GM23338 (cell line): ENCODE measurements around the gene C1QA. TPM values are rescaled to one million over a fixed set of nuclear protein-coding genes. Genes with fewer than 3 reads are reported as not detected.

Experiments used
- ATAC-seq: fragments of 200-7000 bp; cut with Tn5 transposase; 3 replicates; pipeline ENCODE4 v1.9.1; 2020
- DNase-seq: peaks from one replicate; pipeline ENCODE4 v3.0.0-alpha.2; 2015; ENCODE audit warnings: low spot score
- H2AFZ ChIP-seq: fragments of 200-600 bp; sonication (generic); 2 replicates; pipeline ENCODE4 v1.8.0; 2016; ENCODE audit warnings: antibody characterized with exemption, mild to moderate bottlenecking, moderate library complexity
- H3F3A ChIP-seq: fragments of 200-600 bp; sonication (generic); replicated peaks from 2 replicates; pipeline ENCODE4 v1.8.0; 2017; ENCODE audit warnings: antibody characterized with exemption, mixed run types, low read depth
- H3K27ac ChIP-seq: fragments of 200-600 bp; sonication (generic); 2 replicates; pipeline ENCODE4 v1.6.1; 2016; ENCODE audit warnings: low read depth
- H3K27me3 ChIP-seq: fragments of 200-600 bp; sonication (generic); 2 replicates; pipeline ENCODE4 v1.8.0; 2016; ENCODE audit warnings: mild to moderate bottlenecking, mixed run types, moderate library complexity; ENCODE audit not compliant: insufficient read depth
- H3K36me3 ChIP-seq: fragments of 200-600 bp; sonication (generic); 2 replicates; pipeline ENCODE4 v1.8.0; 2016; ENCODE audit warnings: mild to moderate bottlenecking; ENCODE audit not compliant: insufficient read depth
- H3K4me1 ChIP-seq: fragments of 200-600 bp; sonication (generic); 2 replicates; pipeline ENCODE4 v1.8.0; 2016; ENCODE audit warnings: mild to moderate bottlenecking, moderate library complexity; ENCODE audit not compliant: insufficient read depth
- H3K4me2 ChIP-seq: fragments of 200-600 bp; sonication (generic); 2 replicates; pipeline ENCODE4 v1.7.1; 2017; ENCODE audit warnings: mixed run types
- H3K4me3 ChIP-seq: fragments of 200-600 bp; sonication (generic); 2 replicates; pipeline ENCODE4 v1.6.1; 2016; ENCODE audit warnings: mixed run types
- H3K79me2 ChIP-seq: fragments of 200-600 bp; sonication (generic); replicated peaks from 2 replicates; pipeline ENCODE4 v1.8.0; 2017; ENCODE audit warnings: mild to moderate bottlenecking; ENCODE audit not compliant: insufficient read depth
- H3K9me2 ChIP-seq: fragments of 200-600 bp; sonication (generic); 2 replicates; pipeline ENCODE4 v1.8.0; 2017; ENCODE audit not compliant: insufficient read depth
- H4K20me1 ChIP-seq: fragments of 200-600 bp; sonication (generic); replicated peaks from 2 replicates; pipeline ENCODE4 v1.8.0; 2017; ENCODE audit warnings: mild to moderate bottlenecking; ENCODE audit not compliant: insufficient read depth
- H3K27ac Mint-ChIP-seq: 2 replicates; pipeline ENCODE4 v1.8.0; 2020; ENCODE audit warnings: inconsistent platforms, mild to moderate bottlenecking, moderate library complexity, mixed read lengths
- H3K27me3 Mint-ChIP-seq: 3 replicates; pipeline ENCODE4 v1.8.0; 2022; ENCODE audit warnings: low read depth, mild to moderate bottlenecking, moderate library complexity, mixed read lengths, inconsistent platforms; ENCODE audit not compliant: insufficient read depth, poor library complexity
- H3K36me3 Mint-ChIP-seq: 3 replicates; pipeline ENCODE4 v1.8.0; 2021; ENCODE audit warnings: low read depth, mild to moderate bottlenecking, inconsistent platforms, moderate library complexity, mixed read lengths
- H3K4me1 Mint-ChIP-seq: 3 replicates; pipeline ENCODE4 v1.8.0; 2020; ENCODE audit warnings: mild to moderate bottlenecking, inconsistent platforms, mixed read lengths
- H3K4me3 Mint-ChIP-seq: 3 replicates; pipeline ENCODE4 v1.8.0; 2021; ENCODE audit warnings: moderate library complexity, mild to moderate bottlenecking, inconsistent platforms, mixed read lengths
- H3K9me3 Mint-ChIP-seq: 3 replicates; pipeline ENCODE4 v1.8.0; 2020; ENCODE audit warnings: moderate library complexity, mild to moderate bottlenecking, inconsistent platforms, mixed read lengths
- CREB1 ChIP-seq: fragments of 250-450 bp; sonication (Bioruptor Pico); IDR thresholded peaks from 2 replicates; pipeline ENCODE4 v1.5.0; 2020; ENCODE audit warnings: low read depth, mild to moderate bottlenecking, moderate library complexity
- EZH2 ChIP-seq: fragments of 200-600 bp; sonication (generic); IDR thresholded peaks from one replicate; pipeline ENCODE4 v1.8.0; 2017; ENCODE audit warnings: antibody characterized with exemption, mild to moderate bottlenecking, low read depth; ENCODE audit not compliant: unreplicated experiment
- EZH2phosphoT487 ChIP-seq: fragments of 200-600 bp; sonication (generic); IDR thresholded peaks from one replicate; pipeline ENCODE4 v1.8.1; 2018; ENCODE audit warnings: antibody characterized with exemption; ENCODE audit not compliant: unreplicated experiment
- JUNB ChIP-seq: IDR thresholded peaks from one replicate; pipeline ENCODE4 v1.6.1; 2016; ENCODE audit warnings: antibody characterized with exemption; ENCODE audit not compliant: unreplicated experiment
- NANOG ChIP-seq: IDR thresholded peaks from 2 replicates; pipeline ENCODE4 v1.6.1; 2016; ENCODE audit warnings: antibody characterized with exemption, borderline replicate concordance
- STAT1 ChIP-seq: IDR thresholded peaks from one replicate; pipeline ENCODE4 v1.6.1; 2016; ENCODE audit warnings: antibody characterized with exemption; ENCODE audit not compliant: unreplicated experiment
- ZNF114 ChIP-seq: fragments of 250-450 bp; sonication (Bioruptor Pico); IDR thresholded peaks from 2 replicates; pipeline ENCODE4 v1.5.0; 2020; ENCODE audit warnings: mild to moderate bottlenecking, moderate library complexity
- ZNF331 ChIP-seq: fragments of 250-450 bp; sonication (Bioruptor Pico); IDR thresholded peaks from 2 replicates; pipeline ENCODE4 v1.5.0; 2020; ENCODE audit warnings: low read depth, mild to moderate bottlenecking, moderate library complexity
- polyA plus RNA-seq: library from polyadenylated mRNA; unstranded; fragments of >200 nt; fragmentation: Nextera tagmentation; extraction: Ambion mirVana; gene quantifications from 2 replicates; pipeline ENCODE4 v1.2.1, GENCODE V29; 2016
- total RNA-seq: library from RNA; depleted of rRNA; stranded (reverse); fragments of >200 nt; shearing (Covaris generic); gene quantifications from 2 replicates; pipeline ENCODE4 v1.2.3, GENCODE V29; 2014
- TF ChIP-seq, protein P1 (sequence below): IDR thresholded peaks from one replicate; pipeline ENCODE4 v1.6.1; 2018; ENCODE audit warnings: antibody characterized with exemption; ENCODE audit not compliant: unreplicated experiment
- TF ChIP-seq, protein P2 (sequence below), 2 experiments: fragments of 200-600 bp in 1 of 2; sonication (generic) in 1 of 2; conservative IDR thresholded peaks; 2 replicates each; pipeline versions ENCODE4 v1.5.1 to v1.6.1; 2016 to 2017; ENCODE audit warnings: antibody characterized with exemption in 2 of 2, low read depth in 2 of 2, mild to moderate bottlenecking in 2 of 2, moderate library complexity in 1 of 2
- TF ChIP-seq, protein P3 (sequence below): IDR thresholded peaks from 2 replicates; pipeline ENCODE4 v1.6.1; 2016; ENCODE audit warnings: antibody characterized with exemption

The C1QA gene
- total and polyA plus RNA-seq, 2 experiments from 2014 or later: not detected

DNA sequence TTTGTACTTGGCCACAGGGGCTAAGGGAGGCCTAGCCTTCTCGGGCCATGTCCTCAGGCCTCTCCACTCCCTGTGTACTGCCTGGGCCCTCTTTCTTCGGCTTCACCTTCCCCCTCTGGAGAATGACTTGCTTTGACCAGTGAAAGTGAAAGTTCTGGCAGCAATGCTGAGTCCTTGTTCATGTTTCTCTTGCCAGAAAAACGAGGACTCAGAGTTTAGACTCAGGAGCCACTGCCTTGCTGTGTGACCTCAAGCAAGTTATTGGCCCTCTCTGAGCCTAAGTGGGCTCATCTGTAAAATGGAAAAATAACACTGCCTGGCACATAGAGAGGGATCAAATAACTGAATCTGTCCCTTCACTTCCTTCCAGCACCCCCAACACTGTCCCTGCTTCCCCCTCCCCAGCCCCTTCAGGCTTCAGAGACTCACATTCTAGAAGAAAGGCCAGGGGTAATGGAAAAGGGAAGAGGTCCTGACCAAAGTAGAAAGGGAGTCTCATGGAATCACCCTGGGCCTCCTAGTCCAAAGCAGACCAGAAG, 1.5 kb downstream of the C1QA start (continued):
- TF ChIP-seq, protein P1, sequence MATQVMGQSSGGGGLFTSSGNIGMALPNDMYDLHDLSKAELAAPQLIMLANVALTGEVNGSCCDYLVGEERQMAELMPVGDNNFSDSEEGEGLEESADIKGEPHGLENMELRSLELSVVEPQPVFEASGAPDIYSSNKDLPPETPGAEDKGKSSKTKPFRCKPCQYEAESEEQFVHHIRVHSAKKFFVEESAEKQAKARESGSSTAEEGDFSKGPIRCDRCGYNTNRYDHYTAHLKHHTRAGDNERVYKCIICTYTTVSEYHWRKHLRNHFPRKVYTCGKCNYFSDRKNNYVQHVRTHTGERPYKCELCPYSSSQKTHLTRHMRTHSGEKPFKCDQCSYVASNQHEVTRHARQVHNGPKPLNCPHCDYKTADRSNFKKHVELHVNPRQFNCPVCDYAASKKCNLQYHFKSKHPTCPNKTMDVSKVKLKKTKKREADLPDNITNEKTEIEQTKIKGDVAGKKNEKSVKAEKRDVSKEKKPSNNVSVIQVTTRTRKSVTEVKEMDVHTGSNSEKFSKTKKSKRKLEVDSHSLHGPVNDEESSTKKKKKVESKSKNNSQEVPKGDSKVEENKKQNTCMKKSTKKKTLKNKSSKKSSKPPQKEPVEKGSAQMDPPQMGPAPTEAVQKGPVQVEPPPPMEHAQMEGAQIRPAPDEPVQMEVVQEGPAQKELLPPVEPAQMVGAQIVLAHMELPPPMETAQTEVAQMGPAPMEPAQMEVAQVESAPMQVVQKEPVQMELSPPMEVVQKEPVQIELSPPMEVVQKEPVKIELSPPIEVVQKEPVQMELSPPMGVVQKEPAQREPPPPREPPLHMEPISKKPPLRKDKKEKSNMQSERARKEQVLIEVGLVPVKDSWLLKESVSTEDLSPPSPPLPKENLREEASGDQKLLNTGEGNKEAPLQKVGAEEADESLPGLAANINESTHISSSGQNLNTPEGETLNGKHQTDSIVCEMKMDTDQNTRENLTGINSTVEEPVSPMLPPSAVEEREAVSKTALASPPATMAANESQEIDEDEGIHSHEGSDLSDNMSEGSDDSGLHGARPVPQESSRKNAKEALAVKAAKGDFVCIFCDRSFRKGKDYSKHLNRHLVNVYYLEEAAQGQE: no peak
- TF ChIP-seq STAT1: no peak
- no peak for TF ChIP-seq CREB1
- TF ChIP-seq ZNF114 (CRISPR knock-in tag): no peak
- TF ChIP-seq NANOG: no peak
- TF ChIP-seq, protein P2, sequence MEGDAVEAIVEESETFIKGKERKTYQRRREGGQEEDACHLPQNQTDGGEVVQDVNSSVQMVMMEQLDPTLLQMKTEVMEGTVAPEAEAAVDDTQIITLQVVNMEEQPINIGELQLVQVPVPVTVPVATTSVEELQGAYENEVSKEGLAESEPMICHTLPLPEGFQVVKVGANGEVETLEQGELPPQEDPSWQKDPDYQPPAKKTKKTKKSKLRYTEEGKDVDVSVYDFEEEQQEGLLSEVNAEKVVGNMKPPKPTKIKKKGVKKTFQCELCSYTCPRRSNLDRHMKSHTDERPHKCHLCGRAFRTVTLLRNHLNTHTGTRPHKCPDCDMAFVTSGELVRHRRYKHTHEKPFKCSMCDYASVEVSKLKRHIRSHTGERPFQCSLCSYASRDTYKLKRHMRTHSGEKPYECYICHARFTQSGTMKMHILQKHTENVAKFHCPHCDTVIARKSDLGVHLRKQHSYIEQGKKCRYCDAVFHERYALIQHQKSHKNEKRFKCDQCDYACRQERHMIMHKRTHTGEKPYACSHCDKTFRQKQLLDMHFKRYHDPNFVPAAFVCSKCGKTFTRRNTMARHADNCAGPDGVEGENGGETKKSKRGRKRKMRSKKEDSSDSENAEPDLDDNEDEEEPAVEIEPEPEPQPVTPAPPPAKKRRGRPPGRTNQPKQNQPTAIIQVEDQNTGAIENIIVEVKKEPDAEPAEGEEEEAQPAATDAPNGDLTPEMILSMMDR (conservative IDR thresholded peaks at IDR 0.05; ENCODE audit: low read depth in 2 of 2): no peak
- TF ChIP-seq, protein P3, sequence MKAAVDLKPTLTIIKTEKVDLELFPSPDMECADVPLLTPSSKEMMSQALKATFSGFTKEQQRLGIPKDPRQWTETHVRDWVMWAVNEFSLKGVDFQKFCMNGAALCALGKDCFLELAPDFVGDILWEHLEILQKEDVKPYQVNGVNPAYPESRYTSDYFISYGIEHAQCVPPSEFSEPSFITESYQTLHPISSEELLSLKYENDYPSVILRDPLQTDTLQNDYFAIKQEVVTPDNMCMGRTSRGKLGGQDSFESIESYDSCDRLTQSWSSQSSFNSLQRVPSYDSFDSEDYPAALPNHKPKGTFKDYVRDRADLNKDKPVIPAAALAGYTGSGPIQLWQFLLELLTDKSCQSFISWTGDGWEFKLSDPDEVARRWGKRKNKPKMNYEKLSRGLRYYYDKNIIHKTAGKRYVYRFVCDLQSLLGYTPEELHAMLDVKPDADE: no peak
- no peak for TF ChIP-seq EZH2
- TF ChIP-seq EZH2phosphoT487: no peak

DNA sequence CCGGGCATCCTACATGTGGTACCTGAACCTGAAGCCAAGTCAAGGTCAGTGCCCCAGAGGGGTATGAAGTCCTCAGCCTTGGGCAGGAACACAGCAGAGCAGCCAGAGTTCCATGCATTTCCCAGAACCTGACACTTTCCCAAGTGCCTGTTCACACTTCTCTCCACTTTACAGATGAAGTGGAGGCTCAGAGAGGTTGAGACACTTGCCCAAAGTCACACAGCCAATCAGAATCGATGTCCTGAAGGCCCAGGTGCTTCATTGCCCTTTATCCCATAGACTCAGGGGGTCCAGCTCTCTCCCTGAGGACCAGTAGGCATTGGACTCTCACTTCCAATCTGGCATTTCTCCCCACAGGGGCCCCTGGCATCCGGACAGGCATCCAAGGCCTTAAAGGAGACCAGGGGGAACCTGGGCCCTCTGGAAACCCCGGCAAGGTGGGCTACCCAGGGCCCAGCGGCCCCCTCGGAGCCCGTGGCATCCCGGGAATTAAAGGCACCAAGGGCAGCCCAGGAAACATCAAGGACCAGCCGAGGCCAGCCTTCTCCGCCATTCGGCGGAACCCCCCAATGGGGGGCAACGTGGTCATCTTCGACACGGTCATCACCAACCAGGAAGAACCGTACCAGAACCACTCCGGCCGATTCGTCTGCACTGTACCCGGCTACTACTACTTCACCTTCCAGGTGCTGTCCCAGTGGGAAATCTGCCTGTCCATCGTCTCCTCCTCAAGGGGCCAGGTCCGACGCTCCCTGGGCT, 2.2 kb downstream of the C1QA start:
- Histone ChIP-seq H3K36me3 (no peaks in the 10 kb centered on the region), H3K79me2 (no peaks in the 10 kb centered on the region), H3K4me1 (no peaks in the 10 kb centered on the region; the same call in 1 of the 2 replicates), H3K4me2 (no peak overlapping the region; the same call in 1 of the 2 replicates), H3K4me3 (no peak overlapping the region), H3K27me3 (no peaks in the 10 kb centered on the region), H3K27ac (no peak overlapping the region), H2AFZ (peak overlapping the region; percentile 75; the same call in 1 of the 2 replicates), H3F3A (no peaks in the 10 kb centered on the region), H4K20me1 (no peaks in the 10 kb centered on the region), H3K9me2 (no peaks in the 10 kb centered on the region)
- H3K36me3 Mint-ChIP-seq: no peaks in the 10 kb centered on the region
- H3K27me3 Mint-ChIP-seq: peaks cover 9% of the 10 kb centered on the region
- DNase-seq (peak; percentile 34), ATAC-seq (peak; percentile 13)
- no peak overlapping the region for H3K4me3 Mint-ChIP-seq
- peaks cover 8% of the 10 kb centered on the region for H3K4me1 Mint-ChIP-seq
- no peaks in the 10 kb centered on the region; the same call in 2 of the 3 replicates for H3K9me3 Mint-ChIP-seq
- H3K27ac Mint-ChIP-seq: no peak overlapping the region
- TF ChIP-seq ZNF114 (CRISPR knock-in tag) (no peak), EZH2 (no peak), NANOG (no peak), JUNB (no peak), STAT1 (no peak), ZNF331 (CRISPR knock-in tag) (no peak)
- TF ChIP-seq, protein P3: no peak
- TF ChIP-seq, protein P2 (conservative IDR thresholded peaks at IDR 0.05; ENCODE audit: low read depth in 2 of 2): no peak
- TF ChIP-seq, protein P1: no peak
